SK-N-MC (cell line): ENCODE measurements around the gene PCBP3.

Experiments
- EZH2 ChIP-seq: fragments of 200-600 bp; sonication (generic); IDR thresholded peaks from one replicate; pipeline ENCODE4 v1.6.1; 2017; ENCODE audit warnings: antibody characterized with exemption
- FOXP2 ChIP-seq: optimal IDR thresholded peaks from 2 replicates; pipeline ENCODE3; 2011; ENCODE audit warnings: mild to moderate bottlenecking, moderate library complexity; ENCODE audit not compliant: insufficient read depth; ENCODE audit errors: extremely low read length, control extremely low read depth
- POLR2AphosphoS5 ChIP-seq: IDR thresholded peaks from 2 replicates; pipeline ENCODE4 v1.6.1; 2012; ENCODE audit warnings: mild to moderate bottlenecking, low read depth, low read length, borderline replicate concordance

DNA sequence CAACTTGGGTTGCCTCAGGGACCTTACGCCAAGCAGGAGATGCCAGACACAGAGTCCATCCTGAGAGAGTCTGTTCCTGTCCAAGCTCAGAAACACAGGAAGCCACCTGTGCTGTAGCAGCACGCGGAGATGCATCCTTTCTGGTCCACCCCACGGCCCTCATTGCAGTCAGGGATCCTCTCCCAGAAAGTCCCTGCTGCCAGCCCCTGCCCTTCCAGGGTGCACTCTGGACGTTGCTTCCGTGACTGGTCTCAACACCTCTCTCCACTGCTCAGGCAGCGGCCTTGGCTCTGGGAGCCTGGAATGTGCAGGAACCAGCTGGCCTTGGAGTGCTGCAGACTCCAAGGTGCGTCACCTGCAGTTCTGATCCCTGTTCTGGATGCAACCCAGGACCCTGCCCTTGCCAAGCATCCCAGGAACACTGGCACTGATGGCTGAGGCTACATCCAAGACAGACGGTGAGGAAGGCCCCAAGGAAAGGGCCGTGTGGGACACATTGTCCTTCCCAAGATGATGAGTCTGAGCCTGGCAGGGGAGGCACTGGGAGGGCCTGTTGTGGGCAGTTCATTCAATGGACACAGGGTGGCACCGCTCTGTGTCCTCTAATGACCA, 316.4 kb downstream of the PCBP3 start:
- TF ChIP-seq EZH2 = no peak
- TF ChIP-seq POLR2AphosphoS5 = no peak
- TF ChIP-seq FOXP2 = no peak
